Upper lobe of left lung (tissue), 4 donors: Measurements from ENCODE around the gene KCNA1.

Experiments
- POLR2A ChIP-seq, 4 donors: fragments of 450-650 bp; IDR thresholded peaks; one replicate each; pipeline ENCODE4 v1.5.1; 2016 to 2017; ENCODE audit warnings: antibody characterized with exemption in 4 of 4, mild to moderate bottlenecking in 2 of 4
- TF ChIP-seq, protein P1 (sequence below), 6 experiments: fragments of 450-650 bp in 4 of 6; fragments of 200-600 bp in 2 of 6; sonication (generic) in 2 of 6; IDR thresholded peaks; one replicate each; pipeline ENCODE4 v1.5.1; 2016 to 2019; ENCODE audit warnings: antibody characterized with exemption in 6 of 6

DNA sequence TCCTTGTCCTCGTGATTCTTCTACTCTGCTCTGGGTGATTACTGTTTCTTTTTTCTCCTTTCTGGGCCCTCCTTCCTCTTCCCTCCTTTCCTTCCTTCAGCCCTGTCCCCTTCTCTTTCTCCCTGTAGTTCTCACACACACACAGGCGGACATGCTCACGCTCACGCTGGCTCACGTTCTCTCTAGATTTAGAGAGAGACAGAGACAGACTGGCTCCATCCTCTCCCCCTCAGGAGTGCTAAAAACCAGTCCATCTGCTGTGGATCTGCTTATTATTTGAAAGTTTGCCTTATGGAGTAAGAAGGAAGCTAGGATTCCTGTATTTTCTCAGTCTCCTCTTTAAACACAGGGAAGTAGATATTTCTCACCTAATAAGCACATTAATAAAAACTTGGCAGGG lies 48.1 kb downstream of the KCNA1 start:
- TF ChIP-seq POLR2A (IDR thresholded peaks at IDR 0.05), result no peak
- TF ChIP-seq, protein P1, sequence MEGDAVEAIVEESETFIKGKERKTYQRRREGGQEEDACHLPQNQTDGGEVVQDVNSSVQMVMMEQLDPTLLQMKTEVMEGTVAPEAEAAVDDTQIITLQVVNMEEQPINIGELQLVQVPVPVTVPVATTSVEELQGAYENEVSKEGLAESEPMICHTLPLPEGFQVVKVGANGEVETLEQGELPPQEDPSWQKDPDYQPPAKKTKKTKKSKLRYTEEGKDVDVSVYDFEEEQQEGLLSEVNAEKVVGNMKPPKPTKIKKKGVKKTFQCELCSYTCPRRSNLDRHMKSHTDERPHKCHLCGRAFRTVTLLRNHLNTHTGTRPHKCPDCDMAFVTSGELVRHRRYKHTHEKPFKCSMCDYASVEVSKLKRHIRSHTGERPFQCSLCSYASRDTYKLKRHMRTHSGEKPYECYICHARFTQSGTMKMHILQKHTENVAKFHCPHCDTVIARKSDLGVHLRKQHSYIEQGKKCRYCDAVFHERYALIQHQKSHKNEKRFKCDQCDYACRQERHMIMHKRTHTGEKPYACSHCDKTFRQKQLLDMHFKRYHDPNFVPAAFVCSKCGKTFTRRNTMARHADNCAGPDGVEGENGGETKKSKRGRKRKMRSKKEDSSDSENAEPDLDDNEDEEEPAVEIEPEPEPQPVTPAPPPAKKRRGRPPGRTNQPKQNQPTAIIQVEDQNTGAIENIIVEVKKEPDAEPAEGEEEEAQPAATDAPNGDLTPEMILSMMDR (IDR thresholded peaks at IDR 0.05), result no peak
